PC-9 (cell line): Measurements from ENCODE around the gene DISC1. TPM values are rescaled to one million over a fixed set of nuclear protein-coding genes. Genes with fewer than 3 reads are reported as not detected.

Experiments
- BruUV-seq: library from RNA; stranded (reverse); fragments of 400-500 nt; replicated peaks from 2 replicates; lab custom pipeline; 2021; lab: Mats Ljungman, UMichigan
- CTCF ChIA-PET: fragments of 300-600 bp; sonication (Branson Sonifier 250); formaldehyde crosslinking; loops from one replicate; lab custom pipeline; 2022; ENCODE audit warnings: antibody characterized with exemption; lab: Charles Lee
- POLR2A ChIA-PET: fragments of 300-600 bp; sonication (Branson Sonifier 250); formaldehyde crosslinking; loops from one replicate; lab custom pipeline; 2022; ENCODE audit warnings: antibody characterized with exemption; ENCODE audit not compliant: unreplicated experiment; lab: Charles Lee
- DNase-seq, 2 experiments: peaks; one replicate each; pipeline versions ENCODE4 v3.0.0 to v3.0.0-alpha.2; 2015 to 2022; ENCODE audit warnings: mixed read lengths in 1 of 2
- H2AFZ ChIP-seq: fragments of 200-600 bp; sonication (generic); 2 replicates; pipeline ENCODE4 v1.8.1; 2017; ENCODE audit warnings: antibody characterized with exemption
- H3F3A ChIP-seq: fragments of 200-600 bp; sonication (generic); 2 replicates; pipeline ENCODE4 v1.8.1; 2017; ENCODE audit warnings: antibody characterized with exemption, mild to moderate bottlenecking, low read depth; ENCODE audit not compliant: insufficient read depth
- H3K27ac ChIP-seq: fragments of 200-600 bp; sonication (generic); 2 replicates; pipeline ENCODE4 v1.6.1; 2016; ENCODE audit warnings: mixed run types
- H3K27me3 ChIP-seq: fragments of 200-600 bp; sonication (generic); 2 replicates; pipeline ENCODE4 v1.6.1; 2016; ENCODE audit warnings: low read depth, mixed run types; ENCODE audit not compliant: insufficient read depth
- H3K36me3 ChIP-seq: fragments of 200-600 bp; sonication (generic); 2 replicates; pipeline ENCODE4 v1.6.1; 2016; ENCODE audit warnings: low read depth, mixed run types
- H3K4me1 ChIP-seq: fragments of 200-600 bp; sonication (generic); replicated peaks from 2 replicates; pipeline ENCODE4 v1.6.1; 2016; ENCODE audit warnings: mixed run types; ENCODE audit not compliant: insufficient read depth
- H3K4me2 ChIP-seq: fragments of 200-600 bp; sonication (generic); 2 replicates; pipeline ENCODE4 v1.6.1; 2017; ENCODE audit warnings: mixed run types
- H3K4me3 ChIP-seq: fragments of 200-600 bp; sonication (generic); 2 replicates; pipeline ENCODE4 v1.6.1; 2016; ENCODE audit warnings: mixed run types
- H3K79me2 ChIP-seq: fragments of 200-600 bp; sonication (generic); 2 replicates; pipeline ENCODE4 v1.6.1; 2017; ENCODE audit warnings: low read depth, mixed run types
- H3K9me2 ChIP-seq: fragments of 200-600 bp; sonication (generic); 2 replicates; pipeline ENCODE4 v1.8.1; 2017; ENCODE audit warnings: mild to moderate bottlenecking; ENCODE audit not compliant: insufficient read depth
- H3K9me3 ChIP-seq: fragments of 200-600 bp; sonication (generic); 2 replicates; pipeline ENCODE4 v1.8.1; 2016; ENCODE audit warnings: low read depth; ENCODE audit not compliant: insufficient read depth
- H4K20me1 ChIP-seq: fragments of 200-600 bp; sonication (generic); 2 replicates; pipeline ENCODE4 v1.8.1; 2017; ENCODE audit not compliant: insufficient read depth
- CTCF ChIP-seq: fragments of 200-600 bp; sonication (generic); conservative IDR thresholded peaks from 2 replicates; pipeline ENCODE4 v1.6.1; 2017; ENCODE audit warnings: mixed run types, antibody characterized with exemption, mild to moderate bottlenecking, moderate library complexity
- EZH2 ChIP-seq: fragments of 200-600 bp; sonication (generic); IDR thresholded peaks from 2 replicates; pipeline ENCODE4 v1.8.0; 2017; ENCODE audit warnings: antibody characterized with exemption, low read depth
- intact Hi-C: fragments of 100-400 bp; cut with micrococcal nuclease; formaldehyde crosslinking; loops from one replicate; pipeline ENCODE4 v1.10.0; 2022; ENCODE audit not compliant: unreplicated experiment
- total RNA-seq: library from RNA; stranded (reverse); gene quantifications from 2 replicates; pipeline ENCODE4 v1.2.3, GENCODE V29; 2021

The DISC1 gene
- total RNA-seq, 1 experiment from 2014 or later, result 7.4 TPM

- Histone ChIP-seq H3K79me2 (no peaks in the 10 kb centered on the region), H3K9me2 (no peaks in the 10 kb centered on the region), H3K9me3 (no peaks in the 10 kb centered on the region), H3K27ac (no peak overlapping the region), H3K27me3 (no peaks in the 10 kb centered on the region), H3K4me1 (no peaks in the 10 kb centered on the region), H3K4me2 (no peak overlapping the region), H4K20me1 (no peaks in the 10 kb centered on the region), H2AFZ (no peak overlapping the region), H3F3A (no peaks in the 10 kb centered on the region), H3K36me3 (no peaks in the 10 kb centered on the region), H3K4me3 (no peak overlapping the region)
- intact Hi-C loops, result no loop called here
- no TSS peak for BruUV-seq
- ChIA-PET CTCF (no interaction called here), POLR2A (interaction anchor here (0.6 kb wide), 1 partner anchor 494 kb away, joined by 4 read pairs; no protein-coding TSS in a partner anchor)
- no peak for TF ChIP-seq CTCF
- TF ChIP-seq EZH2, result no peak
- DNase-seq, result no peak
Observed at GRCh38 chr1:231952154-231952553, 325.6 kb downstream of the DISC1 start.

- CTCF ChIA-PET, result no interaction called here
- BruUV-seq, result no TSS peak
- no peak for TF ChIP-seq CTCF
- TF ChIP-seq EZH2, result no peak
- H3K9me2 ChIP-seq, result 0 out of 2 replicates have a peak, but pooled peaks cover 4% of the 10 kb centered on the region
- no peak overlapping the region for H3K4me3 ChIP-seq
- H3K27me3 ChIP-seq, result no peaks in the 10 kb centered on the region
- no peaks in the 10 kb centered on the region for H4K20me1 ChIP-seq
- H3K36me3 ChIP-seq, result no peaks in the 10 kb centered on the region
- POLR2A ChIA-PET, result no interaction called here
- no peak overlapping the region for H3K4me2 ChIP-seq
- intact Hi-C loops, result no loop called here
- no peak for DNase-seq
- H3F3A ChIP-seq, result no peaks in the 10 kb centered on the region
- no peak overlapping the region for H2AFZ ChIP-seq
- H3K79me2 ChIP-seq, result no peaks in the 10 kb centered on the region
- H3K9me3 ChIP-seq, result no peaks in the 10 kb centered on the region; the same call in 1 of the 2 replicates
- no peaks in the 10 kb centered on the region for H3K4me1 ChIP-seq
- H3K27ac ChIP-seq, result no peak overlapping the region
Observed at GRCh38 chr1:231953660-231954059, 327.1 kb downstream of the DISC1 start.

- H3K36me3 ChIP-seq, result no peaks in the 10 kb centered on the region
- no peak for DNase-seq
- no peaks in the 10 kb centered on the region for H4K20me1 ChIP-seq
- TF ChIP-seq EZH2 (no peak), CTCF (no peak)
- no peak overlapping the region for H2AFZ ChIP-seq
- no peak overlapping the region for H3K4me3 ChIP-seq
- no peak overlapping the region for H3K27ac ChIP-seq
- no peaks in the 10 kb centered on the region; the same call in 1 of the 2 replicates for H3K9me3 ChIP-seq
- BruUV-seq, result no TSS peak
- H3K79me2 ChIP-seq, result no peaks in the 10 kb centered on the region
- H3K27me3 ChIP-seq, result no peaks in the 10 kb centered on the region
- 0 out of 2 replicates have a peak, but pooled peaks cover 4% of the 10 kb centered on the region for H3K9me2 ChIP-seq
- H3F3A ChIP-seq, result no peaks in the 10 kb centered on the region
- ChIA-PET POLR2A (no interaction called here), CTCF (no interaction called here)
- H3K4me2 ChIP-seq, result no peak overlapping the region
- intact Hi-C loops, result no loop called here
- no peaks in the 10 kb centered on the region for H3K4me1 ChIP-seq
Observed at GRCh38 chr1:231954751-231955150, 328.2 kb downstream of the DISC1 start.
